SU-DHL-6 (cell line): ENCODE results near the gene GRPR.

ENCODE experiments used
- H2AFZ ChIP-seq: fragments of 200-600 bp; sonication (generic); 2 replicates; pipeline ENCODE4 v1.6.1; 2014; ENCODE audit warnings: low read depth, mild to moderate bottlenecking, moderate library complexity, mixed read lengths, antibody characterized with exemption, low read length; ENCODE audit not compliant: severe bottlenecking
- H3F3A ChIP-seq: fragments of 200-600 bp; shearing (Covaris generic); 2 replicates; pipeline ENCODE4 v1.6.0; 2016; ENCODE audit warnings: antibody characterized with exemption, mild to moderate bottlenecking; ENCODE audit not compliant: insufficient read depth
- H3K27ac ChIP-seq: fragments of 200-600 bp; sonication (generic); 2 replicates; pipeline ENCODE4 v1.5.1; 2016; ENCODE audit warnings: low read depth, mild to moderate bottlenecking, low read length, moderate library complexity, mixed read lengths
- H3K27me3 ChIP-seq: fragments of 200-600 bp; sonication (generic), shearing (Covaris generic); 2 replicates; pipeline ENCODE4 v1.6.0; 2014; ENCODE audit warnings: mild to moderate bottlenecking, low read length
- H3K36me3 ChIP-seq: fragments of 200-600 bp; sonication (generic); 2 replicates; pipeline ENCODE4 v1.6.1; 2014; ENCODE audit warnings: mild to moderate bottlenecking, low read length, mixed read lengths
- H3K4me2 ChIP-seq: fragments of 300-600, 200-600 bp; shearing (Covaris generic), sonication (generic); 2 replicates; pipeline ENCODE4 v1.6.0; 2014; ENCODE audit warnings: low read length, low read depth, mild to moderate bottlenecking; ENCODE audit not compliant: poor library complexity, severe bottlenecking
- H3K4me3 ChIP-seq: fragments of 200-600 bp; sonication (generic); 2 replicates; pipeline ENCODE4 v1.5.1; 2014; ENCODE audit warnings: antibody characterized with exemption, low read length, mild to moderate bottlenecking, mixed read lengths; ENCODE audit not compliant: insufficient read depth, poor library complexity, severe bottlenecking
- H3K79me2 ChIP-seq: fragments of 200-600 bp; sonication (generic); 2 replicates; pipeline ENCODE4 v1.6.1; 2014; ENCODE audit warnings: mild to moderate bottlenecking, low read length, moderate library complexity; ENCODE audit not compliant: insufficient read depth
- H3K9ac ChIP-seq: fragments of 200-600 bp; sonication (generic); 2 replicates; pipeline ENCODE4 v1.7.0; 2014; ENCODE audit warnings: mild to moderate bottlenecking, low read length
- H3K9me2 ChIP-seq: fragments of 200-600 bp; sonication (generic); replicated peaks from 2 replicates; pipeline ENCODE4 v1.6.1; 2014; ENCODE audit warnings: low read length; ENCODE audit not compliant: insufficient read depth
- H3K9me3 ChIP-seq: fragments of 200-600 bp; sonication (generic); 2 replicates; pipeline ENCODE4 v1.6.1; 2014; ENCODE audit warnings: low read length, mixed read lengths; ENCODE audit not compliant: insufficient read depth
- H4K20me1 ChIP-seq: fragments of 200-600 bp; sonication (generic); 2 replicates; pipeline ENCODE4 v1.6.1; 2014; ENCODE audit warnings: low read depth, mild to moderate bottlenecking, antibody characterized with exemption, low read length, moderate library complexity, mixed read lengths
- CTCF ChIP-seq: fragments of 200-600 bp; sonication (generic); IDR thresholded peaks from one replicate; pipeline ENCODE4 v1.5.1; 2017; ENCODE audit warnings: antibody characterized with exemption, mild to moderate bottlenecking, low read length, moderate library complexity; ENCODE audit not compliant: insufficient read depth, poor library complexity, severe bottlenecking
- EZH2phosphoT487 ChIP-seq: fragments of 200-600 bp; sonication (generic), shearing (Covaris generic); conservative IDR thresholded peaks from 2 replicates; pipeline ENCODE4 v1.6.1; 2018; ENCODE audit warnings: mild to moderate bottlenecking, antibody characterized with exemption, low read length, moderate library complexity, mixed read lengths

The GRPR gene

GRCh38 chrX:16124201-16124600, 836 bp downstream of the GRPR start:
- no peaks in the 10 kb centered on the region for H3K36me3 ChIP-seq
- H3K9ac ChIP-seq: no peak overlapping the region
- no peaks in the 10 kb centered on the region for H3K9me3 ChIP-seq
- H3K79me2 ChIP-seq: no peaks in the 10 kb centered on the region
- H3K27ac ChIP-seq: no peak overlapping the region
- H3K4me3 ChIP-seq: no peak overlapping the region
- peaks cover 8% of the 10 kb centered on the region; the same call in 1 of the 2 replicates for H3F3A ChIP-seq
- no peaks in the 10 kb centered on the region for H4K20me1 ChIP-seq
- TF ChIP-seq EZH2phosphoT487: no peak
- no peak for TF ChIP-seq CTCF
- H3K4me2 ChIP-seq: no peak overlapping the region
- no peaks in the 10 kb centered on the region for H3K9me2 ChIP-seq
- no peaks in the 10 kb centered on the region for H3K27me3 ChIP-seq
- H2AFZ ChIP-seq: no peak overlapping the region

- Histone ChIP-seq H3K9ac (no peak overlapping the region), H3K4me2 (peak overlapping the region; percentile 3)
Measured at GRCh38 chrX:16125520-16126149, 2.3 kb downstream of the GRPR start.

GRCh38 chrX:16130707-16131106, 7.3 kb downstream of the GRPR start:
- Histone ChIP-seq H4K20me1 (no peaks in the 10 kb centered on the region), H3K4me2 (no peak overlapping the region), H3K9me3 (no peaks in the 10 kb centered on the region), H3K9me2 (no peaks in the 10 kb centered on the region), H2AFZ (no peak overlapping the region), H3K36me3 (no peaks in the 10 kb centered on the region), H3K79me2 (no peaks in the 10 kb centered on the region), H3K9ac (no peak overlapping the region), H3F3A (no peaks in the 10 kb centered on the region), H3K4me3 (no peak overlapping the region), H3K27ac (no peak overlapping the region), H3K27me3 (no peaks in the 10 kb centered on the region)
- TF ChIP-seq CTCF: no peak
- TF ChIP-seq EZH2phosphoT487: no peak

More at GRCh38 chrX:16125520-16126149, 2.3 kb downstream of the GRPR start:
- no peak for TF ChIP-seq EZH2phosphoT487
- TF ChIP-seq CTCF: no peak
- Histone ChIP-seq H3K36me3 (no peaks in the 10 kb centered on the region), H3K27ac (no peak overlapping the region), H3K27me3 (no peaks in the 10 kb centered on the region), H3K9me2 (no peaks in the 10 kb centered on the region), H3K79me2 (no peaks in the 10 kb centered on the region), H3K9me3 (no peaks in the 10 kb centered on the region), H4K20me1 (no peaks in the 10 kb centered on the region), H3F3A (no peaks in the 10 kb centered on the region), H2AFZ (no peak overlapping the region), H3K4me3 (no peak overlapping the region)
